Upper lobe of left lung (tissue), 4 donors: ENCODE results near the gene SWAP70.

ENCODE experiments used
- CTCF ChIP-seq, 6 experiments: fragments of 450-650 bp in 4 of 6; fragments of 200-600 bp in 2 of 6; sonication (generic) in 2 of 6; IDR thresholded peaks; one replicate each; pipeline ENCODE4 v1.5.1; 2016 to 2019; ENCODE audit warnings: antibody characterized with exemption in 6 of 6
- EP300 ChIP-seq, 4 donors: sonication (generic); formaldehyde crosslinking; IDR thresholded peaks; one replicate each; pipeline ENCODE4 v1.5.1; 2017; ENCODE audit warnings: antibody characterized with exemption in 4 of 4, control low read depth in 2 of 4

GRCh38 chr11:9708544-9708943 is 44.7 kb downstream of the SWAP70 start:
- TF ChIP-seq CTCF (IDR thresholded peaks at IDR 0.05) (no peak), EP300 (IDR thresholded peaks at IDR 0.05) (no peak)
